Fibroblast of the aortic adventitia (primary cell): Measurements from ENCODE around the gene NANOS1. TPM values are rescaled to one million over a fixed set of nuclear protein-coding genes. Genes with fewer than 3 reads are reported as not detected.

Source experiments
- DNase-seq: peaks from one replicate; pipeline ENCODE4 v3.0.0-alpha.2; 2010; ENCODE audit warnings: low read depth
- H3K4me3 ChIP-seq: 2 replicates; pipeline ENCODE4 v1.5.1; 2011; ENCODE audit warnings: low read depth, mild to moderate bottlenecking, control low read depth, low read length, moderate library complexity
- CTCF ChIP-seq: IDR thresholded peaks from 2 replicates; pipeline ENCODE4 v1.5.1; 2011; ENCODE audit warnings: mild to moderate bottlenecking, low read length, control low read depth, inconsistent platforms; ENCODE audit not compliant: insufficient read depth
- small RNA-seq: library from RNA; depleted of rRNA; stranded (forward); fragments of <200 nt; gene quantifications from one replicate; pipeline ENCODE3, GENCODE V24; 2012
- total RNA-seq: library from RNA; depleted of rRNA; stranded (reverse); fragments of >200 nt; gene quantifications from 2 replicates; pipeline ENCODE4 v1.2.3, GENCODE V29; 2012; ENCODE audit warnings: low replicate concordance

NANOS1 gene
- total RNA-seq, 1 donor, result 2.1 TPM

DNA sequence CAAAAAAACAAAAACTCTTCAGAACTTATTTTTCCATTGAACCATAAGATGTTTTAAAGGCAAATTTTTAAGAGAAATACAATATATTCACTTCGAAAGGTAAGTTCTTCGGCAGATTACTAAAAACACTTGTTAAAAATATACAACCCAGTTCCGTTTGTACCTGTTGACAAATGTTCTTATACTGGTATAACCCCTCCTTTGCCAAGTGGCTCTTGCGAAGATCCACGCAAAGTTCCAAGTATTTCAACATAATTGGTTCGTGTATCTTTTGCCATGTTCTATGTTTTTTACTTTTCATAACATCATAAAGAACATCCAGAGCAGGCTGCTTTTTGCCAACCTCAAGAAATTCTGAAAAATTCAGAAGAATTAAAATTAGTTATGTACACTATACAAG is 44.1 kb downstream of the NANOS1 start:
- TF ChIP-seq CTCF, result no peak
- no peak overlapping the region for H3K4me3 ChIP-seq
- DNase-seq, result no peak

DNA sequence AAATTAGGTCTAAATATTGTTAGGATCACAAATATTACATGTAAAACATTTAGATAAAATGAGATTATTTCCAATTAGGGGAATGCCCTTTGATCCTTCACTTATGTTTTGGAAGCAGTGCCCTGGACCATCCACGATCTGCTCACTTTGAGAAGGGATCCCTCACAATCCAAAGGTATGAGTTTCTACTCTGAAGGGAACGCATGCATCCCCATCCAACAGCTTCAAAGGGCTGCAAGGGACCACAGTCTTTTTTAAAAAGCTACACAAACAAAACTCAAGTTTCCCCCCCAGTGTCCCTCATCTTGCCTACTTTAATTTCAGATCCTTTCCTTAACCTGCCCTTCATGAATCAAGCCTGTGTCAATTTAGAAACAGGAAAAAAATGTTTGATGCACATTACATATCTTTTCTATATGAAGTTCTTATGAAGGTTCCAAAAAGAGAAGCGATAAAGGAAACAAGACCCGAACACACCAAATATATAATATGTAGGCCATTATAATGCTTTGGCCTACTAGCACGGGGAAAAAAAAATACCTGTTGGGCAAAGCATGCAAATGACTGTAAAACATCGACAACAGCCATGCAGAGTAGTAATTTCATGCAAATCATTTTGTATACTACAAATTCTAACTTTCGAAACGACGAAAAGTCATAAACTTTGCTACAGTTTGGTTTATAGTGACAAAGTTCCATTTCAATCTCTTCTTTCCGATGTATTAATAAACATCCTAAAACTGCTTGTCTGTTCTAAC is 49.1 kb downstream of the NANOS1 start:
- no peak for DNase-seq
- TF ChIP-seq CTCF, result no peak
- H3K4me3 ChIP-seq, result peak overlapping the region; percentile 95

GRCh38 chr10:119079599-119080520 is 50.3 kb downstream of the NANOS1 start:
- no peak for TF ChIP-seq CTCF
- peak overlapping the region; percentile 95 for H3K4me3 ChIP-seq
- DNase-seq, result peak; percentile 72

- TF ChIP-seq CTCF, result no peak
These were observed 51.2 kb downstream of the NANOS1 start, which contains the start of gene EIF3A for GRCh38 chr10:119080521-119081259. Gene EIF3A, minus strand, starts transcription at chr10:119080817. Its CDS starts 141 bp downstream, at chr10:119080676.

More at GRCh38 chr10:119080521-119081259, 51.2 kb downstream of the NANOS1 start, which contains the start of gene EIF3A:
- peak; percentile 89 for DNase-seq
- H3K4me3 ChIP-seq, result peak within 1 kb of the TSS; percentile 95

Small RNA genes within 50 kb of the gene (small RNA-seq; reads per million reads assigned to genes)
- gene RF00413, result not detected
- not detected for gene SNORA19

Other genes with a start within 250 kb of the NANOS1 start
- 144 and 187 TPM in 2 replicates for gene EIF3A, start 51.1 kb downstream of the NANOS1 start, total RNA-seq
- gene DENND10, start 74.4 kb downstream of the NANOS1 start, total RNA-seq, result 90.4 and 91.3 TPM in 2 replicates
- gene SFXN4, start 136.0 kb downstream of the NANOS1 start, total RNA-seq, result 4.7 and 25.6 TPM in 2 replicates
- gene PRDX3, start 149.1 kb downstream of the NANOS1 start, total RNA-seq, result 67.0 and 189 TPM in 2 replicates
- 7.0 and 20.5 TPM in 2 replicates for gene GRK5, start 177.9 kb downstream of the NANOS1 start, total RNA-seq